NCI-H2196 (cell line): ENCODE results near the gene ZNF225.
"Not testable (repeated sequence)": the region's sequence is repeated elsewhere in the genome, so short reads cannot be mapped to it uniquely, and the experiment has no call there.

Source experiments
- DNase-seq: peaks from one replicate; lab custom pipeline; 2025; ENCODE audit not compliant: unreplicated experiment; lab: John Stamatoyannopoulos, UW

The ZNF225 gene

GRCh38 chr19:44156475-44156874, 43.3 kb downstream of the ZNF225 start:
- DNase-seq = no peak

- DNase-seq = no peak
Observed at GRCh38 chr19:44163789-44164188, 50.6 kb downstream of the ZNF225 start.

DNA sequence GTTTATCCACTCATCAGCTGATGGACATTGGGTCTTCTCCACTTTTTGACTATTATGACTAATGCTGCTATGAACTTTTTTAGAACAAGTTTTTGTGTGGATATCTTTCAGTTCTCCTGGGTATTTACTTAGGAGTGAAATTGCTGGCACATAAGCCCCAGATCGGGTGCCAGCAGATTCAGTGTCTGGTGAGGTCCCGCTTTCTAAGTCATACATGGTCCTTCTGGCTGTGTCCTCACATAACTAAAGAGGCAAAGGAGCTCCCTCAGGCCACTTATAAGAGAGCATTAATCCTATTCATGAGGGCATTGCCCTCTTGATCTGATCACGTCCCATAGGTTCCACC, 51.1 kb downstream of the ZNF225 start:
- DNase-seq = no peak

DNA sequence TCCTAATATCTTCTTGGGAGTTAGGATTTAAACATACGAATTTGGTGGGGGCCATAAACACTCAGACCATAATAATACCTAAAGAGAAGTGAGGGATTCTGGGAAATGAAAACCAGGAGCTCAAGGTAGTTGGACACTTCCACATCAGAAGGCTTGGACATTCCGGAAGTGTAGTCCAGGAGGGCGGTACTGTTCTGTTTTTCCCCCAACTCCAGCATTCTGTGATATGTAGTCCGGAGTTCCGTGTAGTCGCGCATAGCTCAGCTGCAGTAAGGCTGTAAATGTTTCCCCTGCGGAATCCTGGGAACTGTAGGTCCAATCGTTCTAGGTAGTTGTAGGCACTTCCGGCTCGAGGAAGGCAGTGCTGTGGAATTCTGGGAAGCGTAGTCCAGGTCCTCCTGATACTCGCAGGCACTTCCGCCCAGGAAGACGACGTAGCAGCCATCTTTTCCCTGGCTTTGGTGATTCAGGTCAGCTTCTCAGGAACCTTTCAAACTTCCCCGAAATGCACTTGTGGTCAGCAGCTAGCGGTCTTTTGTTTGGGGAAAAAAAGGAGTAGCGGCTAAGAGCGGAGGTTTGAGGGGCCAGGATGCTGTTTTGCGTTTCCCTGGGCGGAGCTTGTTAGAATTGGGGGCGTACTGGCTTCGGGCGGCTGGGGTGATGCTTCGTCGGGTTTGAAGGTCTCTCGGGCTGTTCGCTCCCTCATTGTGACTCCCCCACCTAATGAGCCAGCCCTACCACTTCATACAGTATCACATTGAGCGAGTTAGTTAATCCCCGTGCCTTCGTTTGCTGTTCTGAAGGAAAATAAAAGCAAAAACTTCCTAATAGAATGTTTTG, 51.7 kb downstream of the ZNF225 start, which contains the start of gene ZNF226:
ZNF226 (plus strand) TSS at position 428 of the 840 bp plus-strand sequence. CDS start 4,981 bp downstream, outside the sequence.
- DNase-seq = peak; percentile 93

DNA sequence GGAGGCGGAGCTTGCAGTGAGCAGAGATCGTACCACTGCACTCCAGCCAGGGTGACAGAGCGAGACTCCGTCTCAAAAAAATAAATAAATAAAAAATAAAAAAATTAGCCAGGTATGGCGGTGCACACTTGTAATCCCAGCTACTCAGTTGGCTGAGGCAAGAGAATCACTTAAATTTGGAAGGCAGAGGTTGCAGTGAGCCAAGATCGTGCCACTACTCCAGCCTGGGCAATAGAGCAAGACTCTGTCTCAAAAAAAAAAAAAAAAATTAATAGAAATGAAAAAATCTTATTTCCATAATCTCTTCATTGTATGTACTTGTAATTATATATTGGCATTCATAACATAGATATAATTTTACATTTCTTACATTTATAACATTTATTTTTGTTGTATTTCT, 57.5 kb downstream of the ZNF225 start:
- DNase-seq = not testable (repeated sequence)

DNA sequence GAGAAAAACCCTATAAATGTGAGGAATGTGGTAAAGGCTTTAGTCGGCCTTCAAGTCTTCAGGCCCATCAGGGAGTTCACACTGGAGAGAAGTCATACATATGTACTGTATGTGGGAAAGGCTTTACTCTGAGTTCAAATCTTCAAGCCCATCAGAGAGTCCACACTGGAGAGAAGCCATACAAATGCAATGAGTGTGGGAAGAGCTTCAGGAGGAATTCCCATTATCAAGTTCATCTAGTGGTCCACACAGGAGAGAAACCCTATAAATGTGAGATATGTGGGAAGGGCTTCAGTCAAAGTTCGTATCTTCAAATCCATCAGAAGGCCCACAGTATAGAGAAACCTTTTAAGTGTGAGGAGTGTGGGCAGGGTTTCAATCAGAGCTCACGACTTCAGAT, 63.4 kb downstream of the ZNF225 start:
- DNase-seq = no peak

DNA sequence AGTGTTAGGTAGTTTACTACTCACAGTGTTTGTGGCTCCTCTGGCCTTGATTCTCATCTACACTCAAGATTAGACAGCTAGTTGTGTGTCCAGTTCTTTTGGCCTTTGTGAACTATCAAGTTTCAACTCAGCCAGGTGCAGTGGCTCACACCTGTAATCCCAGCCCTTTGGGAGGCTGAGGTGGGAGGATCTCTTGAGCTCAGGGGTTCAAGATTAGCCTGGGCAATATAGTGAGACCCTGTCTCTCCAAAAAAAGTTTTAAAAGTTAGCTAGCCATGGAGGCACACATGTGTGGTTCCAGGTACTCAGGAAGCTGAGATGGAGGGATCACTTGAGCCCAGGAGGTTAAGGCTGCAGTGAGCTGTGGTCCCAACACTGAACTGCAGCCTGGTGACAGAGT, 67.8 kb downstream of the ZNF225 start:
- no peak for DNase-seq

DNA sequence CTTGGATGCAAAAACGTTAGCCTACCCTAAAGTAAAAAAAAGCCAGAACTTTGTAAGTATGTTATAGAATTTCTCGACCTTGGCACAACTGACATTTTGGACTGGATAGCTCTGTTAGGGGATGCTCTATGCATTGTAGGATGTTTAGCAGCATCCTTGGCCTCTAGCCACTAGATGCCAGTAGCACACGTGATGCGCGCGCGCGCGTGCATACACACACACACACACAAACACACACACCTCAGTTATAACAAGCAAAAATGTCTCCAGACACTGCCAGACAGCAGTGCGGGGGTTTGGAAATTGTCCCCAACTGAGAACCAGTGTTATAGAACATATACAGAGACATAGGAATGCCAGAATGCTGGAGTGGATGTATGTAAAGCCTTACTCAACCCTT, 68.9 kb downstream of the ZNF225 start:
- DNase-seq = no peak
